GM12878 (cell line): ENCODE results near the gene CALHM4. TPM values are rescaled to one million over a fixed set of nuclear protein-coding genes. Genes with fewer than 3 reads are reported as not detected.

ENCODE experiments used
- ATAC-seq: fragments of 200-7000 bp; cut with Tn5 transposase; 3 replicates; pipeline ENCODE4 v1.9.1; 2020; ENCODE audit warnings: mild to moderate bottlenecking, moderate library complexity
- BruUV-seq: library from RNA; stranded (reverse); fragments of 400-500 nt; replicated peaks from 2 replicates; lab custom pipeline; 2021; lab: Mats Ljungman, UMichigan
- CTCF ChIA-PET: fragments of 300-600 bp; sonication (Branson Sonifier 250); formaldehyde crosslinking; extraction: SDS; loops from one replicate; lab custom pipeline; 2021; ENCODE audit warnings: inconsistent platforms; lab: Yijun Ruan, JAX
- POLR2A ChIA-PET: fragments of 350-600 bp; formaldehyde crosslinking; extraction: SDS; loops from one replicate; lab custom pipeline; 2021; ENCODE audit warnings: inconsistent platforms; lab: Charles Lee
- RAD21 ChIA-PET: fragments of 300-600 bp; sonication (Branson Sonifier 250); formaldehyde crosslinking; loops from one replicate; lab custom pipeline; 2023; ENCODE audit warnings: antibody characterized with exemption; ENCODE audit not compliant: unreplicated experiment; lab: Charles Lee
- SMC1A ChIA-PET: fragments of 300-600 bp; sonication (Branson Sonifier 250); formaldehyde crosslinking; loops from one replicate; lab custom pipeline; 2023; ENCODE audit not compliant: unreplicated experiment, uncharacterized antibody; lab: Charles Lee
- DNase-seq: peaks from one replicate; pipeline ENCODE4 v3.0.0-alpha.2; 2011; ENCODE audit warnings: low read depth, low spot score
- FAIRE-seq: peaks from 3 replicates; lab custom pipeline; 2011; peaks lifted over from hg19 to GRCh38; lab: Jason Lieb, UNC
- H2AFZ ChIP-seq: 2 replicates; pipeline ENCODE4 v1.6.0; 2011; ENCODE audit warnings: low read depth, low read length, control low read depth; ENCODE audit not compliant: control insufficient read depth
- H3K27ac ChIP-seq: 2 replicates; pipeline ENCODE4 v1.5.1; 2011; ENCODE audit warnings: control low read depth; ENCODE audit not compliant: control insufficient read depth, insufficient read depth
- H3K27me3 ChIP-seq, 2 experiments: replicated peaks in 1 of 2; 2 replicates each; pipeline versions ENCODE4 v1.6.0 to v1.6.1; 2011; ENCODE audit warnings: low read length in 1 of 2; ENCODE audit not compliant: control insufficient read depth in 2 of 2, insufficient read depth in 2 of 2
- H3K36me3 ChIP-seq, 2 experiments: 2 replicates each; pipeline ENCODE4 v1.5.1; 2011; ENCODE audit warnings: low read length in 1 of 2; ENCODE audit not compliant: control insufficient read depth in 2 of 2, insufficient read depth in 2 of 2
- H3K4me1 ChIP-seq: 2 replicates; pipeline ENCODE4 v1.6.1; 2011; ENCODE audit warnings: mild to moderate bottlenecking, low read length, moderate library complexity, mixed read lengths; ENCODE audit not compliant: control insufficient read depth, insufficient read depth
- H3K4me2 ChIP-seq: 2 replicates; pipeline ENCODE4 v1.6.0; 2011; ENCODE audit warnings: control low read depth; ENCODE audit not compliant: control insufficient read depth, insufficient read depth
- H3K4me3 ChIP-seq: fragments of 200-600 bp; sonication (generic); 2 replicates; pipeline ENCODE4 v1.5.1; 2016
- H3K79me2 ChIP-seq: 2 replicates; pipeline ENCODE4 v1.6.0; 2011; ENCODE audit warnings: low read length; ENCODE audit not compliant: control insufficient read depth, insufficient read depth
- H3K9ac ChIP-seq: 2 replicates; pipeline ENCODE4 v1.8.0; 2011; ENCODE audit warnings: low read length, control low read depth, mixed read lengths; ENCODE audit not compliant: control insufficient read depth, insufficient read depth
- H3K9me3 ChIP-seq: replicated peaks from 3 replicates; pipeline ENCODE4 v1.5.1; 2011; ENCODE audit warnings: mild to moderate bottlenecking, low read length; ENCODE audit not compliant: control insufficient read depth, insufficient read depth
- H4K20me1 ChIP-seq: 2 replicates; pipeline ENCODE4 v1.6.0; 2011; ENCODE audit not compliant: control insufficient read depth, insufficient read depth
- BHLHE40 ChIP-seq, 2 experiments: fragments of 450-650 bp in 1 of 2; IDR thresholded peaks; 2 replicates each; pipeline ENCODE4 v1.6.1; 2011 to 2017; ENCODE audit warnings: low read depth in 2 of 2, borderline replicate concordance in 1 of 2, improper control_type of control experiment in 1 of 2, low read length in 1 of 2, mild to moderate bottlenecking in 1 of 2
- CHD4 ChIP-seq: fragments of 200-600 bp; sonication (generic); IDR thresholded peaks from 2 replicates; pipeline ENCODE4 v1.6.1; 2016; ENCODE audit warnings: mild to moderate bottlenecking
- ETV6 ChIP-seq, 2 experiments: fragments of 450-650 bp in 1 of 2; IDR thresholded peaks in 1 of 2; conservative IDR thresholded peaks in 1 of 2; 2 replicates each; pipeline ENCODE4 v1.6.1; 2014; ENCODE audit warnings: antibody characterized with exemption in 1 of 2, borderline replicate concordance in 1 of 2, low read depth in 1 of 2, mild to moderate bottlenecking in 1 of 2, moderate library complexity in 1 of 2
- HDGF ChIP-seq: fragments of 450-650 bp; IDR thresholded peaks from 2 replicates; pipeline ENCODE4 v1.6.1; 2016; ENCODE audit warnings: antibody characterized with exemption
- KDM1A ChIP-seq: fragments of 200-600 bp; sonication (generic); IDR thresholded peaks from 2 replicates; pipeline ENCODE4 v1.6.1; 2016; ENCODE audit warnings: borderline replicate concordance
- PAX5 ChIP-seq: IDR thresholded peaks from 2 replicates; pipeline ENCODE4 v1.6.1; 2011; ENCODE audit warnings: low read depth, low read length, borderline replicate concordance
- PKNOX1 ChIP-seq: fragments of 450-650 bp; IDR thresholded peaks from 2 replicates; pipeline ENCODE4 v1.6.1; 2016; ENCODE audit warnings: mild to moderate bottlenecking
- RUNX3 ChIP-seq: IDR thresholded peaks from 2 replicates; pipeline ENCODE4 v1.6.1; 2012; ENCODE audit warnings: low read length, inconsistent platforms
- SIX5 ChIP-seq: IDR thresholded peaks from 2 replicates; pipeline ENCODE4 v1.6.1; 2011; ENCODE audit warnings: mild to moderate bottlenecking, low read depth, low read length, moderate library complexity; ENCODE audit not compliant: severe bottlenecking
- SMAD5 ChIP-seq: IDR thresholded peaks from 2 replicates; pipeline ENCODE4 v1.6.1; 2016; ENCODE audit warnings: antibody characterized with exemption, low read depth
- SUPT20H ChIP-seq: IDR thresholded peaks from 2 replicates; pipeline ENCODE4 v1.6.1; 2011; ENCODE audit warnings: low read depth, mild to moderate bottlenecking, low read length, moderate library complexity, borderline replicate concordance; ENCODE audit not compliant: control insufficient read depth
- SUZ12 ChIP-seq: fragments of 200-600 bp; sonication (generic); IDR thresholded peaks from one replicate; pipeline ENCODE4 v1.6.1; 2018; ENCODE audit warnings: antibody characterized with exemption, mild to moderate bottlenecking; ENCODE audit not compliant: unreplicated experiment
- in situ Hi-C: fragments of 300-500 bp; cut with MboI; formaldehyde crosslinking; loops from 9 replicates; pipeline ENCODE4 v1.14.3; 2018; ENCODE audit warnings: mixed read lengths
- intact Hi-C: fragments of 100-400 bp; cut with micrococcal nuclease; formaldehyde crosslinking; loops from one replicate; pipeline ENCODE4 v1.14.2; 2022; ENCODE audit not compliant: unreplicated experiment
- polyA plus RNA-seq, 11 experiments: library from polyadenylated mRNA; depleted of rRNA in 4 of 11; unstranded in 6 of 11; stranded (reverse) in 5 of 11; fragments of >200 nt; fragmentation: Nextera tagmentation in 4 of 11; fragmentation: Illumina TruSeq in 1 of 11; extraction: Ambion mirVana in 4 of 11; extraction: Trizol in 1 of 11; gene quantifications; 1 replicate in 1 of 11; 2 replicates in 10 of 11; pipeline versions ENCODE4 v1.2.1 to v1.2.3, GENCODE V29; 2011 to 2016; ENCODE audit warnings: inconsistent platforms in 2 of 11, missing spikeins in 2 of 11, low read depth in 1 of 11
- total RNA-seq, 4 experiments: library from RNA; depleted of rRNA in 3 of 4; stranded (reverse); fragments of >200 nt in 3 of 4; fragmentation: Illumina TruSeq in 1 of 4; extraction: Trizol in 1 of 4; gene quantifications; 2 replicates each; pipeline versions ENCODE4 v1.2.1 to v1.2.3, GENCODE V29; 2013 to 2021

The CALHM4 gene
- total and polyA plus RNA-seq, 10 of the 15 experiments (the other 5 are each of a cell fraction or from before 2014, with no cell fraction given), result not detected

DNA sequence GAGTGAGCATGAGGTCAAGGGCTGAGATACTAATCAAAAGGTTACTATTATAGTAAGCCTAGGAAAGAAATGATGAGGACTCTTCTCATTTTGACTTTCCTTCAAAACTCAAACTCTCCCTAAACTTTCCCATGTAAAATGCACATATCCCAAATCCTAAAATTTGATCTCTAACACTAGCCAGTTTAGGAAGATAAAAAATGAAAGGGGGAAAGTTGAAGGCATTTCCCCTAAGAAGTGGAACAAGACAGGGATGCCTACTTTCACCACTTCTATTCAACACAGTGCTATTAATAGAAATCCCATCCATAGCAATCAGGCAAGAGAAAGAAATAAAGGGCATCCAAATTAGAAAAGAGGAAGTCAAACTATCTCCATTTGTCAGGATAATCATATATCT is 45.0 kb upstream of the CALHM4 start:
- TF ChIP-seq BHLHE40 (IDR thresholded peaks at IDR 0.05; ENCODE audit: borderline replicate concordance in 1 of 2, low read depth in 2 of 2, low read length in 1 of 2) (no peak), PAX5 (no peak), SIX5 (no peak), PKNOX1 (no peak), CHD4 (no peak), SUPT20H (no peak), RUNX3 (no peak), SMAD5 (no peak), KDM1A (no peak), HDGF (no peak), SUZ12 (no peak), ETV6 (conservative IDR thresholded peaks at IDR 0.05 in 1 of 2, IDR thresholded peaks at IDR 0.05 in 1 of 2; ENCODE audit: borderline replicate concordance in 1 of 2, low read depth in 1 of 2) (no peak)
- H2AFZ ChIP-seq, result no peak overlapping the region
- no peaks in the 10 kb centered on the region for H3K36me3 ChIP-seq
- ATAC-seq (no peak), DNase-seq (no peak), FAIRE-seq (no peak)
- in situ Hi-C loops, result no loop called here
- POLR2A ChIA-PET, result no interaction called here
- no peaks in the 10 kb centered on the region; a peak in 1 of 4 replicates for H3K27me3 ChIP-seq
- SMC1A ChIA-PET, result no interaction called here
- intact Hi-C loops, result no loop called here
- no peak overlapping the region for H3K27ac ChIP-seq
- H3K4me1 ChIP-seq, result peaks cover 9% of the 10 kb centered on the region
- no peak overlapping the region for H3K4me2 ChIP-seq
- no peaks in the 10 kb centered on the region for H4K20me1 ChIP-seq
- H3K79me2 ChIP-seq, result no peaks in the 10 kb centered on the region
- H3K4me3 ChIP-seq, result no peak overlapping the region
- RAD21 ChIA-PET, result no interaction called here
- BruUV-seq, result no TSS peak
- no peaks in the 10 kb centered on the region for H3K9me3 ChIP-seq
- CTCF ChIA-PET, result no interaction called here
- no peak overlapping the region for H3K9ac ChIP-seq
